Mesothelial cell of epicardium (in vitro differentiated cells): Measurements from ENCODE around the gene MCF2L. TPM values are rescaled to one million over a fixed set of nuclear protein-coding genes. Genes with fewer than 3 reads are reported as not detected.

Experiments used
- DNase-seq, 2 experiments: peaks; one replicate each; pipeline ENCODE4 v3.0.0; 2021; ENCODE audit warnings: low spot score in 2 of 2; ENCODE audit not compliant: unreplicated experiment in 2 of 2
- H3K27ac Mint-ChIP-seq: 2 replicates; pipeline ENCODE4 v1.8.0; 2021; ENCODE audit warnings: mixed read lengths
- H3K27me3 Mint-ChIP-seq: 2 replicates; pipeline ENCODE4 v1.8.0; 2021; ENCODE audit warnings: low read depth, mixed read lengths
- H3K36me3 Mint-ChIP-seq: 2 replicates; pipeline ENCODE4 v1.8.0; 2021; ENCODE audit warnings: mixed read lengths
- H3K4me1 Mint-ChIP-seq: 2 replicates; pipeline ENCODE4 v1.8.0; 2021; ENCODE audit warnings: mixed read lengths
- H3K4me3 Mint-ChIP-seq: 2 replicates; pipeline ENCODE4 v1.8.0; 2021; ENCODE audit warnings: mild to moderate bottlenecking, moderate library complexity, mixed read lengths
- H3K9me3 Mint-ChIP-seq: 2 replicates; pipeline ENCODE4 v1.8.0; 2021; ENCODE audit warnings: mixed read lengths
- total RNA-seq: library from RNA; stranded (reverse); gene quantifications from 3 replicates; pipeline ENCODE4 v1.2.1, GENCODE V29; 2021
- TF ChIP-seq, protein P1 (sequence below): fragments of 200-600 bp; sonication (generic); IDR thresholded peaks from one replicate; pipeline ENCODE4 v1.5.0; 2021; ENCODE audit warnings: antibody characterized with exemption; ENCODE audit not compliant: unreplicated experiment

The MCF2L gene
- total RNA-seq, 1 donor from 2014 or later = 36.6 TPM

DNA sequence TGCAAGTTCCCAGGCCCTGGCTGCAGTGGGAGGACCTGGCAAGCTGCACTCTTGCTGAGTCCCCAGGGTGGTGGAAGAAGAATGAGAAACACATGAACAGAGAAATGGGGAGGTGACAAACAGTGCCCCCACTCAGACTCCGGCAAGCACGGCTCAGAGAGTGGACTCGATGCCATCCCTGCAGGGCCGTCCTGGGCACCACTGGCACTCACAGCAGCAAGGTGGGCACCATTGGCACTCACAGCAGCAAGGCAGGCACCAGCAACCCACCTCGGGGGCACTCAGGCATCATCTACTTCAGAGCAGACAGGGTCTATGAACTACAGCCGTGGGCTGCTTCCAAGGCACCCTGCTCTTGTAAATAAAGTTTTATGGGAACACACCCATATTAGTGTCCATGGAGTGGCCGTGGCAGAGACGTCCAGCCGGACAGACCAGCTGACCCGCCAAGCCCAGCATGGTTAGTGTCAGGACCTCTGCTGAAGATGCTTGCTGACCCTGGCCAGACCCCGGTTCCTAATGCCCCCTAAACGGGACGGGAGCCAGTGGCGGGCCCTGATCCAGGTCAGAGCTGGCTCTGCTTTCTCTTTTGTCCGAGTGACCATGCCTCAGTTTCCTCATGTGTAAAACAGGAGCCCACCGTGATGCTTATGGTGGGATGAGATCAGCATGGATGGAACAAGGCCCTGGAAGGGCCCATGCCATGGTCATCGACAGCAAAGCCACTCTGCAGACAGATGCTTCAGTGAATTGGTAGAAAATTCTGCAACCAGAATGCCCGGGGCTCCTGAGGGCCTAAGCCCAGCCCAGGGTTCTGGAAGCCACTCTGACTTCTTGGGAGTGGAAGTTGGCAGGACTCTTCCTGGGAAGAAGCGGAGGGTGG lies 151.5 kb downstream of the MCF2L start:
- Mint-ChIP-seq H3K9me3 (no peaks in the 10 kb centered on the region), H3K4me1 (peaks cover 9% of the 10 kb centered on the region), H3K27me3 (peaks cover 39% of the 10 kb centered on the region), H3K4me3 (no peak overlapping the region), H3K36me3 (no peaks in the 10 kb centered on the region), H3K27ac (no peak overlapping the region)
- DNase-seq = no peak
- TF ChIP-seq, protein P1, sequence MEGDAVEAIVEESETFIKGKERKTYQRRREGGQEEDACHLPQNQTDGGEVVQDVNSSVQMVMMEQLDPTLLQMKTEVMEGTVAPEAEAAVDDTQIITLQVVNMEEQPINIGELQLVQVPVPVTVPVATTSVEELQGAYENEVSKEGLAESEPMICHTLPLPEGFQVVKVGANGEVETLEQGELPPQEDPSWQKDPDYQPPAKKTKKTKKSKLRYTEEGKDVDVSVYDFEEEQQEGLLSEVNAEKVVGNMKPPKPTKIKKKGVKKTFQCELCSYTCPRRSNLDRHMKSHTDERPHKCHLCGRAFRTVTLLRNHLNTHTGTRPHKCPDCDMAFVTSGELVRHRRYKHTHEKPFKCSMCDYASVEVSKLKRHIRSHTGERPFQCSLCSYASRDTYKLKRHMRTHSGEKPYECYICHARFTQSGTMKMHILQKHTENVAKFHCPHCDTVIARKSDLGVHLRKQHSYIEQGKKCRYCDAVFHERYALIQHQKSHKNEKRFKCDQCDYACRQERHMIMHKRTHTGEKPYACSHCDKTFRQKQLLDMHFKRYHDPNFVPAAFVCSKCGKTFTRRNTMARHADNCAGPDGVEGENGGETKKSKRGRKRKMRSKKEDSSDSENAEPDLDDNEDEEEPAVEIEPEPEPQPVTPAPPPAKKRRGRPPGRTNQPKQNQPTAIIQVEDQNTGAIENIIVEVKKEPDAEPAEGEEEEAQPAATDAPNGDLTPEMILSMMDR = no peak

DNA sequence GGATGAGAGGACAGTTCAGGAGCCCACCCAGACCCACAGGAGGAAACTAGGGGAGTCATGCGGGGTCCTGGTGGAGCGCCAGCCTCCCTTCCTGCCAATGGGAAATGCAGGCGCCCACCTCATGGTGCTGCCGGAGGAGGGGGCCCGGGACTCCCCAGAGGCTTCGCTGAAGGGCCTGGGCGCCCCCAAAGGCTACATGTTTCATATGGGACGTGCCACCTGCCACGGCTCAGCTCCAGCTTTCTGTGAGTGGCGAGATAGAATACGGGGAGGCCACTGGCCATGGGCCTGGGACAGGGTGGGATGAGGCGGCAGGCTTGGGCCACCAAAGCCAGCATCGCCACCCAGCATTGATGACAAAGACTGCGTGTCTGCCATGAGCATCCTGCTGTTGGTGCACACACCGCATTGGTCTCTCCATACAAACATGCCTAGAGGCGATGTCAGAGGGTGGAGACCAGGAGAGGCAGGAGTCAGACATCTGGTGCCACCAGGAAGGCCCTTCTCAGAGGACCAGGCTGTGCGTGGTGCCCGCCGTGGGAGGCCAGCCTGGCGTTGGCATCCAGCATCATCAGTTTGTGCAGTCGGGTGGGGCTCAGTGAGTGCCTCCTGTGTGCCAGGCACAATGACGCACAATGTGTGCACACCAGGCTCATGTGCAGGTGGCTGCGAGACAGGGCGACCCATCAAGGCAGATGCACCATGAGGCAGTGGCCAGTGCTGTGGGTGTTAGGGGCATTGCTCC lies 152.3 kb downstream of the MCF2L start:
- peaks cover 32% of the 10 kb centered on the region for H3K27me3 Mint-ChIP-seq
- no peak overlapping the region for H3K4me3 Mint-ChIP-seq
- no peaks in the 10 kb centered on the region for H3K9me3 Mint-ChIP-seq
- no peaks in the 10 kb centered on the region for H3K36me3 Mint-ChIP-seq
- TF ChIP-seq, protein P1 = no peak
- no peak overlapping the region for H3K27ac Mint-ChIP-seq
- DNase-seq = no peak
- peaks cover 9% of the 10 kb centered on the region for H3K4me1 Mint-ChIP-seq

- H3K4me3 Mint-ChIP-seq = peak overlapping the region; percentile 60
- peak overlapping the region; percentile 56 for H3K27ac Mint-ChIP-seq
- H3K4me1 Mint-ChIP-seq = peaks cover 11% of the 10 kb centered on the region
- H3K9me3 Mint-ChIP-seq = no peaks in the 10 kb centered on the region
- H3K36me3 Mint-ChIP-seq = no peaks in the 10 kb centered on the region
- TF ChIP-seq, protein P1 = no peak
- peaks cover 27% of the 10 kb centered on the region for H3K27me3 Mint-ChIP-seq
- DNase-seq = no peak
Observed at GRCh38 chr13:113121928-113122471, 153.0 kb downstream of the MCF2L start.

GRCh38 chr13:113122550-113123225 lies 153.7 kb downstream of the MCF2L start, which contains the start of gene F10:
Gene F10, plus strand, starts transcription at chr13:113122799. Its CDS starts 57 bp downstream, at chr13:113122856.
- TF ChIP-seq, protein P1 = no peak
- H3K4me3 Mint-ChIP-seq = peak within 1 kb of the TSS; percentile 60

More at GRCh38 chr13:113122550-113123225, 153.7 kb downstream of the MCF2L start, which contains the start of gene F10:
- Mint-ChIP-seq H3K9me3 (no peaks in the 10 kb centered on the region), H3K27me3 (peaks cover 26% of the 10 kb centered on the region), H3K36me3 (no peaks in the 10 kb centered on the region), H3K27ac (peak within 1 kb of the TSS; percentile 56), H3K4me1 (peaks cover 11% of the 10 kb centered on the region)
- DNase-seq = no peak
